ENCODE results near the gene ARFRP1. TPM values are rescaled to one million over a fixed set of nuclear protein-coding genes. Genes with fewer than 3 reads are reported as not detected.
A peak's percentile ranks its signal among the peaks of the same experiment; 100 is the strongest.

ARFRP1 gene
- total and polyA plus RNA-seq, 2 of the 4 experiments (the other 2 are of a cell fraction) = 25.3 to 36.6 TPM

GRCh38 chr20:63701051-63701328, 6.8 kb downstream of the ARFRP1 start:
- no TSS peak for BruUV-seq (replicated peaks)
- no peak for ATAC-seq (ENCODE audit: low read depth)
- Histone ChIP-seq H3K27me3 (ENCODE audit: control insufficient read depth, insufficient read depth, low read length) (no peaks in the 10 kb centered on the region), H3K4ac (ENCODE audit: low read depth, low read length) (no peak overlapping the region), H3K4me1 (ENCODE audit: control insufficient read depth, insufficient read depth, low read length) (peaks cover 22% of the 10 kb centered on the region), H3K4me2 (ENCODE audit: low read depth, low read length) (no peak overlapping the region), H3K56ac (ENCODE audit: extremely low read depth, insufficient read depth, low read length) (no peak overlapping the region), H3K9me1 (ENCODE audit: insufficient read depth, low read length) (no peaks in the 10 kb centered on the region), H4K5ac (ENCODE audit: low read depth, low read length) (no peak overlapping the region), H2AFZ (replicated peaks; ENCODE audit: low read length, poor library complexity) (no peak overlapping the region), H2AK5ac (ENCODE audit: low read depth, low read length) (peak overlapping the region; percentile 7; the same call in 1 of the 2 replicates), H4K8ac (ENCODE audit: low read depth in 2 of 2, low read length in 2 of 2) (no peak overlapping the region), H3K9ac (ENCODE audit: low read depth, low read length) (no peak overlapping the region), H3K23ac (ENCODE audit: low read depth, low read length) (no peak overlapping the region), H2AK9ac (replicated peaks; ENCODE audit: low read depth, low read length, poor library complexity) (no peak overlapping the region), H4K91ac (ENCODE audit: insufficient read depth, low read depth, low read length) (no peak overlapping the region), H2BK15ac (ENCODE audit: low read depth, low read length) (no peak overlapping the region), H4K20me1 (ENCODE audit: insufficient read depth, low read length) (no peaks in the 10 kb centered on the region), H3K14ac (replicated peaks; ENCODE audit: low read depth, low read length) (no peak overlapping the region), H3K27ac (ENCODE audit: insufficient read depth, low read length) (no peak overlapping the region), H2BK5ac (ENCODE audit: low read depth, low read length, poor library complexity, severe bottlenecking) (peak overlapping the region; percentile 27), H3K4me3 (ENCODE audit: insufficient read depth, low read depth, low read length) (no peak overlapping the region), H2BK20ac (ENCODE audit: low read depth, low read length) (no peak overlapping the region), H2BK120ac (ENCODE audit: low read depth, low read length) (no peak overlapping the region), H3K9me3 (ENCODE audit: control insufficient read depth, insufficient read depth, low read length) (no peaks in the 10 kb centered on the region), H3K18ac (ENCODE audit: low read depth, low read length) (no peak overlapping the region), H3K79me1 (ENCODE audit: low read depth in 1 of 2, low read length in 2 of 2) (peaks cover 19 to 71% of the 10 kb centered on the region in 2 experiments; a peak in 3 of 4 replicates), H3K36me3 (ENCODE audit: control insufficient read depth, insufficient read depth, low read length) (peaks cover 26% of the 10 kb centered on the region)
- CTCF ChIA-PET = no interaction called here
- no peak for DNase-seq
- dilution Hi-C loops (cut with HindIII; ENCODE audit: low sequenced_read_pairs, unreplicated experiment) (no loop called here), intact Hi-C loops (cut with micrococcal nuclease) (no loop called here), in situ Hi-C loops (cut with MboI; ENCODE audit: low sequenced_read_pairs) (loop anchor here (10.0 kb wide), 1 partner anchor 164 kb away; the partner anchor contains the start of genes ABHD16B and TPD52L2)
- WGBS, 2 experiments (ENCODE audit: extremely low coverage in 2 of 2, insufficient read length in 1 of 2) = no CpG with 5 or more reads among the region's 5 CpGs
- POLR2A ChIA-PET (ENCODE audit: unreplicated experiment) = no interaction called here
- TF ChIP-seq BHLHE40 (IDR thresholded peaks at IDR 0.05; ENCODE audit: low read depth, low read length) (no peak), CHD1 (IDR thresholded peaks at IDR 0.05; ENCODE audit: low read depth, low read length) (no peak), NFE2L2 (IDR thresholded peaks at IDR 0.05; ENCODE audit: low read depth, low read length) (no peak)
